Hepatocyte (in vitro differentiated cells): Measurements from ENCODE around the gene TOP2A. TPM values are rescaled to one million over a fixed set of nuclear protein-coding genes. Genes with fewer than 3 reads are reported as not detected.

Experiments used
- DNase-seq: peaks from one replicate; pipeline ENCODE4 v3.0.0-alpha.2; 2016; ENCODE audit warnings: low spot score
- H2AFZ ChIP-seq: fragments of 200-600 bp; sonication (generic); 2 replicates; pipeline ENCODE4 v1.6.0; 2016; ENCODE audit warnings: antibody characterized with exemption, mild to moderate bottlenecking
- H3K27ac ChIP-seq: fragments of 200-600 bp; sonication (generic); 2 replicates; pipeline ENCODE4 v1.5.1; 2016; ENCODE audit warnings: mild to moderate bottlenecking
- H3K27me3 ChIP-seq: fragments of 200-600 bp; sonication (generic); 2 replicates; pipeline ENCODE4 v1.6.1; 2016
- H3K36me3 ChIP-seq: fragments of 200-600 bp; sonication (generic); replicated peaks from 2 replicates; pipeline ENCODE4 v1.5.1; 2016; ENCODE audit warnings: low read depth; ENCODE audit not compliant: insufficient read depth
- H3K4me1 ChIP-seq: fragments of 200-600 bp; sonication (generic); 2 replicates; pipeline ENCODE4 v1.5.1; 2016; ENCODE audit warnings: mild to moderate bottlenecking, moderate library complexity; ENCODE audit not compliant: insufficient read depth
- H3K4me2 ChIP-seq: fragments of 200-600 bp; sonication (generic); 2 replicates; pipeline ENCODE4 v1.6.0; 2016
- H3K4me3 ChIP-seq: fragments of 200-600 bp; sonication (generic); 2 replicates; pipeline ENCODE4 v1.5.1; 2016; ENCODE audit warnings: mild to moderate bottlenecking
- H3K79me2 ChIP-seq: fragments of 200-600 bp; sonication (generic); 2 replicates; pipeline ENCODE4 v1.6.0; 2017; ENCODE audit warnings: mild to moderate bottlenecking
- H3K9me2 ChIP-seq: fragments of 200-600 bp; sonication (generic); replicated peaks from 2 replicates; pipeline ENCODE4 v1.6.0; 2017; ENCODE audit warnings: mild to moderate bottlenecking; ENCODE audit not compliant: insufficient read depth
- H3K9me3 ChIP-seq: fragments of 200-600 bp; sonication (generic); 2 replicates; pipeline ENCODE4 v1.5.1; 2016; ENCODE audit warnings: low read depth, mild to moderate bottlenecking
- H4K20me1 ChIP-seq: fragments of 200-600 bp; sonication (generic); 2 replicates; pipeline ENCODE4 v1.6.0; 2016; ENCODE audit warnings: mild to moderate bottlenecking; ENCODE audit not compliant: insufficient read depth, poor library complexity, severe bottlenecking
- CTCF ChIP-seq: fragments of 200-600 bp; sonication (generic); IDR thresholded peaks from 2 replicates; pipeline ENCODE4 v1.5.1; 2016; ENCODE audit warnings: antibody characterized with exemption, mild to moderate bottlenecking; ENCODE audit not compliant: poor library complexity
- EZH2 ChIP-seq: fragments of 200-600 bp; sonication (generic); IDR thresholded peaks from 2 replicates; pipeline ENCODE4 v1.6.1; 2016; ENCODE audit warnings: antibody characterized with exemption, mild to moderate bottlenecking, borderline replicate concordance
- EZH2phosphoT487 ChIP-seq: fragments of 200-600 bp; sonication (generic); IDR thresholded peaks from one replicate; pipeline ENCODE4 v1.6.1; 2018; ENCODE audit warnings: antibody characterized with exemption, mild to moderate bottlenecking, low read depth, moderate library complexity; ENCODE audit not compliant: unreplicated experiment, severe bottlenecking
- WGBS: methylation state at CpG from one replicate; pipeline ENCODE4 v1.1.6; 2016; ENCODE audit warnings: low lambda C conversion rate; ENCODE audit errors: missing lambda C conversion rate; 5-methylcytosine and 5-hydroxymethylcytosine counted together
- polyA plus RNA-seq: library from polyadenylated mRNA; unstranded; fragments of >200 nt; fragmentation: Nextera tagmentation; extraction: Ambion mirVana; gene quantifications from 2 replicates; pipeline ENCODE4 v1.2.1, GENCODE V29; 2016
- total RNA-seq: library from RNA; depleted of rRNA; stranded (reverse); fragments of >200 nt; gene quantifications from 2 replicates; pipeline ENCODE4 v1.2.3, GENCODE V29; 2014

The TOP2A gene
- total and polyA plus RNA-seq, 2 experiments from 2014 or later = 21.3 to 37.4 TPM

GRCh38 chr17:40355123-40355803 is 62.4 kb downstream of the TOP2A start:
- Histone ChIP-seq H3K4me1 (peaks cover 23% of the 10 kb centered on the region), H3K4me2 (no peak overlapping the region), H2AFZ (no peak overlapping the region), H3K79me2 (peaks cover 8% of the 10 kb centered on the region), H3K9me3 (no peaks in the 10 kb centered on the region), H3K9me2 (no peaks in the 10 kb centered on the region), H3K27me3 (peaks cover 3% of the 10 kb centered on the region), H3K36me3 (no peaks in the 10 kb centered on the region), H4K20me1 (peaks cover 7% of the 10 kb centered on the region), H3K4me3 (no peak overlapping the region), H3K27ac (no peak overlapping the region)
- 58% methylated on average over 29 of the region's 29 CpGs for WGBS
- TF ChIP-seq EZH2phosphoT487 (no peak), CTCF (peak; percentile 93), EZH2 (no peak)
- peak; percentile 75 for DNase-seq

- no peak overlapping the region for H2AFZ ChIP-seq
- DNase-seq = no peak
- H3K27me3 ChIP-seq = no peaks in the 10 kb centered on the region
- no peak overlapping the region for H3K4me2 ChIP-seq
- H4K20me1 ChIP-seq = peaks cover 12% of the 10 kb centered on the region
- H3K4me1 ChIP-seq = peaks cover 30% of the 10 kb centered on the region
- H3K9me3 ChIP-seq = no peaks in the 10 kb centered on the region
- TF ChIP-seq EZH2phosphoT487 = no peak
- TF ChIP-seq EZH2 = no peak
- TF ChIP-seq CTCF = no peak
- peaks cover 16% of the 10 kb centered on the region for H3K79me2 ChIP-seq
- no peaks in the 10 kb centered on the region for H3K36me3 ChIP-seq
- 79% methylated on average over 29 of the region's 30 CpGs for WGBS
- H3K4me3 ChIP-seq = no peak overlapping the region
- no peaks in the 10 kb centered on the region for H3K9me2 ChIP-seq
- no peak overlapping the region for H3K27ac ChIP-seq
Observed at GRCh38 chr17:40354221-40355122, 63.2 kb downstream of the TOP2A start.

GRCh38 chr17:40352779-40353394 is 64.8 kb downstream of the TOP2A start:
- peaks cover 19% of the 10 kb centered on the region for H4K20me1 ChIP-seq
- H3K4me2 ChIP-seq = no peak overlapping the region
- H2AFZ ChIP-seq = no peak overlapping the region
- H3K27ac ChIP-seq = no peak overlapping the region
- peaks cover 32% of the 10 kb centered on the region for H3K79me2 ChIP-seq
- WGBS = 77% methylated on average over 9 of the region's 9 CpGs
- no peaks in the 10 kb centered on the region for H3K27me3 ChIP-seq
- no peaks in the 10 kb centered on the region for H3K9me3 ChIP-seq
- no peaks in the 10 kb centered on the region for H3K9me2 ChIP-seq
- H3K36me3 ChIP-seq = no peaks in the 10 kb centered on the region
- H3K4me1 ChIP-seq = peaks cover 46% of the 10 kb centered on the region
- DNase-seq = no peak
- TF ChIP-seq EZH2phosphoT487 (no peak), EZH2 (no peak), CTCF (no peak)
- no peak overlapping the region for H3K4me3 ChIP-seq
